NOMO-1 (cell line): ENCODE measurements around the gene SLC12A6.

Experiments
- DNase-seq, 2 experiments: peaks; one replicate each; lab custom pipeline; 2025; ENCODE audit not compliant: unreplicated experiment in 2 of 2; lab: John Stamatoyannopoulos, UW

SLC12A6 gene

GRCh38 chr15:34271493-34271892 is 66.1 kb downstream of the SLC12A6 start:
- peak; percentile 41 to 42 for DNase-seq

GRCh38 chr15:34266751-34267150 is 70.8 kb downstream of the SLC12A6 start:
- no peak for DNase-seq

GRCh38 chr15:34264076-34264475 is 73.5 kb downstream of the SLC12A6 start:
- DNase-seq = no peak

GRCh38 chr15:34262362-34262761 is 75.2 kb downstream of the SLC12A6 start:
- DNase-seq = no peak

DNA sequence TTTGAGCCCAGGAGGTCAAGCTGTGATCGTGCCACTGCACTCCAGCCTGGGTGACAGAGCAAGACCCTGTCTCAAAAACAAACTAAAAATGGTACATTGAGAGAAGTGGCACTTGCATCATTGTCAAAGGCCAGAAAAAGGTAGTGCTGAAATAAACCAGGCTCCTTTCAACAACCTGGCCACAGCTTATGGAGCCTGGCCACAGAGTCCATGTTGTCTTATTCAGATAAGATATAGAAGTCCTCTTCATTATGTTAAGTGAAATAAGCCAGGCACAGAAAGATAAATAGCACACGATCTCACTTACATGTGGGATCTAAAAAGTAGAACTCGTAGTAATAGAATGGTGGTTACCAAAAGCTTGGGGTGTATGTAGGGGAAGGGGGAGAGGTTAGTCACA is 78.0 kb downstream of the SLC12A6 start:
- no peak for DNase-seq

DNA sequence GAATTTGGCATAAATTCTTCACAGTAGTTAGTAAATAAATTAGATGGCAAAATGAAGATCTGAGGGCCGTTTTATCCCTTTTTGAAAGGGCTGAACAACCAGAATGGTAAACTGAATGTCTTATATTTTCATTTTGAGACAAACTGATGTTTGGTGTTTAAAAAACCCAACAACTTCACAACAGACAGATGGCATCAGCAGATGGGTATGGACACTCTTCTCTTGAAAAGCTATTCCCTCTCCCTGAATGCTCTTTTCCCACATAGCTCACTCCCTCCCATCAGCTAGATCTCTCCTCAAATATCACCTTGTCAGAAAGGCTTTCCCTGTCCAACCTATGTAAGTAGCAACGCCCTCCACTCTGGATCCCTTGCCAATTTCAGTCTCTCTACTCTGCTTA is 79.4 kb downstream of the SLC12A6 start:
- no peak for DNase-seq

DNA sequence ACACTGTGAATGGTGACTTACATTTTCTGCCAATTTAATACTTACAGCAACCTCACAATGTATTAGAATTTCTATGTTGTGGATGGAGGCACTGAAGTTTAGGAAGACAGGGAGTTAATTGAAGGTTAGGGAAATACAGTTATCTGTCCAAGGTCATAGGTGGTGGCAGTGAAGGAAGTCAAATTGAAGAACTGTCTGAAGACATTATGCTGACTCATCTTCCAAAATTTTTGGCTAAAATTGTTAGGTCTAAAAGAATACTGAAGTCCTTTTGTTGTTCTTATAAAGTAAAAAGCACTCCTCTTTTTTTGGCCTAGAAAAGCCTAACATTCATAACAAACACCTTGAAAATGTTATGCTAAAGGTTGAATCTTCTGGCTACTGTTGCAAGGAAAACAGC is 85.0 kb downstream of the SLC12A6 start:
- DNase-seq = no peak

- no peak for DNase-seq
Observed at GRCh38 chr15:34248190-34248589, 89.4 kb downstream of the SLC12A6 start.

- no peak for DNase-seq
Observed at GRCh38 chr15:34246276-34246976, 91.2 kb downstream of the SLC12A6 start.

DNA sequence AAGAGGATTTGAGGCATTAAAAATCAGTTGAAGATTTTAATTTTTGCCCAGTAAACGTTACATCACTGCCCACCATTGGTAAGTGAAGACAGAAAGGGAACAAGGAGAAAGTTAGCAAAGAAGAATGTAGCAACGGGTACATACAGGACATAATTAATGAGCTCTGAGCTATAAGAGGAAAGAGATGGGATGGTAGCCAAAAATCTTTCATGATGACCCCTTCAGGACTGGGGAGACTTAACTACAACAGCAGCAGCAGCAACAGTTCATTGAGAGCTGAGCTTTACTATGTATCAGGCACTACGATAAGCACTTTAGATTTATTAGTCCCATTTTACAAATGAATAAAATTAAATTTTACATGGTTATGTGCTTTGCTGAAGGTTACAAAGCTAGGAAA is 94.4 kb downstream of the SLC12A6 start:
- no peak for DNase-seq

GRCh38 chr15:34242331-34242710 is 95.3 kb downstream of the SLC12A6 start:
- DNase-seq = no peak

- DNase-seq = peak in 1 of 2 experiments; percentile 23
Observed at GRCh38 chr15:34241376-34242330, 95.9 kb downstream of the SLC12A6 start.

DNA sequence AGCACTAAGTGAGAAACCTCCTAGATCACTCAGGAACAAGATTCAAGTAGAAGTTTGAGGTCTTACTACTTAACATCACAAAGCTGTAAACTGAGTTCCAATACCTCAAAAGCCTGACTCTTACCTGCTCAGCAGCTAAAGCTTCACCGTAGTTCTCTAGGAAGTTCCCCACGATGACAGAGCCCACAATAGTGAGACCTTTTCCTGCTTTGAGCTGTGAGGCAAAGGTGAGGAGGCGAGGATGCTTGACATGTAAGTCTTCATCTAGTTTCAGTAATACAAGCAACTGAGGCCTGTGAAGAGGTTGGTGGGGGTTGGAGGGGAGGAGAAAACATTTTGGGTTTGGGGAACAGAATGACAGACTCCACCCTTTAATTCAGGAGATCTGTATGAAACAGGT is 97.0 kb downstream of the SLC12A6 start:
- no peak for DNase-seq

- no peak for DNase-seq
Observed at GRCh38 chr15:34239151-34239808, 98.3 kb downstream of the SLC12A6 start.

DNA sequence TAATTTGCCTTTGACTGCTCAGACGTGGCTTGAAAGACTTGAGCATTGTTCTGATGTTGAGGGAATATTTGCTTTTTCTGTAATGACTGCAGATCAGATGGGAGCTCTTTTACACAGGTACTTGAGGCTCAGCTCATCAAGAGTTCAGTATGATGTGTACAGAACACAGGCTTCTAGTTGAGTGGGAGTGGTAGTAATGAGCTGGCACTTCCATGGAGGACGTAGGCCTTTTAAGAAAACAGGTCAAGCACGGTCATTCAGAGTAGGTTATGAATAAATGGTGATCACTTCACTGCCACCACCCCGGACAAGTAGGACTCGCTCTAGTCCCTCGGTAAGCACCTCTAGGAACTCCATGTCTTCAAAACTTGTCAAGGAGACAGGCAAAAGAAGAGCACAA is 104.0 kb downstream of the SLC12A6 start:
- DNase-seq = no peak

DNA sequence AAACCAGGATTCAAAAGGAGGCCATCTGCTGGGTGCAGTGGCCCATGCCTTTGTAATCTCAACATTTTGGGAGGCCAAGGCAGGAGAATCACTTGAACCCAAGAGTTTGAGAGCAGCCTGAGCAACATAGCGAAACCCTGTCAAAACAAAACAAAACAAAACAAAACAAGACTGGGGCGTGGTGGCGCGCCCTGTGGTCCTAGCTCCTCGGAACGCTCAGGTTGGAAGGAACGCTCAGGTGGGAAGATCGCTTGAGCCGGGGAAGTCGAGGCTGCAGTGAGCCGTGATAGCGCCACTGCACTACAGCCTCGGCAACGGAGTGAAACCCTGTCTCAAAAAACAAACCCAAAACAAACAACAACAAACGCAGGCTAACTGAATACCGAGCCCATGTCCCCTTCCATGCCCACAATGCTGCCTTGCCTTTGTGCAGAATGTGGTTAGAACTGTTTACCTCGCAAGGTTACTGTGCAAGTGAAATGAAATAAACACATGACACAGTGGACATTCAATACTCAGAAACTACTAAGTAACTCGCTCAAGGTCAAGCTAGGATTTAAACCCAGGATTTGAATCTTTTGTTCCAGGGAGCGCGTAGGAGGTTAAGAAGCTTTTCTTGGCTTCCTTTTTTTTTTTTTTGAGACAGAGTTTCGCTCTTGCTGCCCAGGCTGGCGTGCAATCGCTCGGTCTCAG is 113.5 kb downstream of the SLC12A6 start:
- peak in 1 of 2 experiments; percentile 30 for DNase-seq

DNA sequence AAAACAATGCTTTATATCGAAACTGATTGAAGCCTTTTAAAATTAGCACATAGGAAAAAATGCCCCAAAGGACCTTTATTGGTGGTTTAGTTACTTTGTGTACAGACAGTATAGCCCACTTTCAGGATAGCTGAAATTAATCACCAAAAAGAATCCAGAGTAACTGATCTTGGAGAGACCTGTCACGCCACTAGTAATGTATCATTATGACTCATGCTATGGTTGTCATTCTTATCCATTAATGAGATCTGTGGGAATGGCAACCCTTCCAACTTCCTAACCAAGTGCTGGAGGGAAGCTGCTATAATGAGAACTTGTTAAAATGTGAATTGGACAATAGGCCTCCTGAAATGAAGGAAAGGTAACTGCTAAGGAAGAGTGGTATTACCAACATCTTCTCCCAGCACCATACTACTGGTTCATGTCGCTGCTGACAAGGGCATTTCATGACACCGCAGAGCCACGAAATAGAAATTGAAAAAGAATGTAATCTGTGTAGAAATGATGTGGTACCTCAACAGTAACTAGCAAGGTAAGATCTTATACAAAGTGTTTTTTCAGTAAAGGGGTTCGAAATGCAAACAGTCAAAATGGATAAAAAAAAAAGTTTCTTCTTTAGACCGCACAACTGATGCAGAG is 119.9 kb downstream of the SLC12A6 start:
- no peak for DNase-seq

- DNase-seq = no peak
Observed at GRCh38 chr15:34216527-34217270, 120.9 kb downstream of the SLC12A6 start.

- no peak for DNase-seq
Observed at GRCh38 chr15:34214135-34214534, 123.4 kb downstream of the SLC12A6 start.

DNA sequence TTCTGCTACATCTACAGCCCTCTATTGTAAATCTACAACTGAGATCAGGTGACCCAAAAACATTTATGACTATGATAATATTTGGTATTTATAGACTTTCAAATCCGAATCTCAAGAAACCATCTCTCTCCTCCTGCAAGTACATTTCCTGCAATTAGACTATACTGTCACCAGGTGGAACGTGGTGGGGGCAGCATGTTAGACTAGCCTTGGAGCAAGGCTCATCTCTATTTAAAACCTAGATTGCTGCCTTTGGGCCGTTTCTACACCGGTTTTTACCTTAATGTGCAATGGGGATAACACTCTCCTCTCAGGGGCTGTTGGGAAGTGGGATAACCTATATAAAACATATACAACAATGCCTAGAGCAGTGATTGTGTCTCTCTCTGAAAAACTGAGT is 123.9 kb downstream of the SLC12A6 start:
- DNase-seq = no peak
